ENCODE results near the gene FAM181A.

Gene FAM181A

GRCh38 chr14:93930296-93930988 is 3.3 kb downstream of the FAM181A start:
- DNase-seq = no peak

GRCh38 chr14:93930989-93931307 is 3.8 kb downstream of the FAM181A start:
- no peak for DNase-seq

GRCh38 chr14:93932642-93933041 is 5.5 kb downstream of the FAM181A start:
- no peak for DNase-seq

- DNase-seq = no peak
These were observed 8.1 kb downstream of the FAM181A start for GRCh38 chr14:93935213-93935612.

- no peak for DNase-seq
These were observed 9.1 kb downstream of the FAM181A start for GRCh38 chr14:93936245-93936644.

GRCh38 chr14:93936926-93937325 is 9.8 kb downstream of the FAM181A start:
- DNase-seq = no peak

GRCh38 chr14:93937519-93937918 is 10.4 kb downstream of the FAM181A start:
- no peak for DNase-seq

- no peak for DNase-seq
These were observed 11.7 kb downstream of the FAM181A start for GRCh38 chr14:93938751-93939303.

GRCh38 chr14:93939304-93940229 is 12.4 kb downstream of the FAM181A start:
- peak; percentile 8 for DNase-seq

GRCh38 chr14:93940437-93940836 is 13.3 kb downstream of the FAM181A start:
- DNase-seq = no peak

GRCh38 chr14:93941293-93941910 is 14.3 kb downstream of the FAM181A start:
- DNase-seq = peak; percentile 91

GRCh38 chr14:93943052-93943451 is 15.9 kb downstream of the FAM181A start:
- no peak for DNase-seq

- DNase-seq = no peak
These were observed 16.8 kb downstream of the FAM181A start for GRCh38 chr14:93943930-93944329.

- DNase-seq = no peak
These were observed 17.4 kb downstream of the FAM181A start for GRCh38 chr14:93944348-93945069.

GRCh38 chr14:93945070-93945399 is 17.9 kb downstream of the FAM181A start:
- DNase-seq = no peak

- DNase-seq = no peak
These were observed 19.0 kb downstream of the FAM181A start for GRCh38 chr14:93946104-93946503.

- no peak for DNase-seq
These were observed 19.5 kb downstream of the FAM181A start for GRCh38 chr14:93946541-93947090.

GRCh38 chr14:93947282-93947681 is 20.1 kb downstream of the FAM181A start:
- no peak for DNase-seq

GRCh38 chr14:93949511-93950075 is 22.4 kb downstream of the FAM181A start:
- DNase-seq = no peak

GRCh38 chr14:93950948-93951634 is 23.9 kb downstream of the FAM181A start:
- DNase-seq = no peak
